ENCODE data around the gene RHOBTB3.

The RHOBTB3 gene

GRCh38 chr5:95733107-95733665 lies 2.0 kb downstream of the RHOBTB3 start:
- DNase-seq, result no peak

DNA sequence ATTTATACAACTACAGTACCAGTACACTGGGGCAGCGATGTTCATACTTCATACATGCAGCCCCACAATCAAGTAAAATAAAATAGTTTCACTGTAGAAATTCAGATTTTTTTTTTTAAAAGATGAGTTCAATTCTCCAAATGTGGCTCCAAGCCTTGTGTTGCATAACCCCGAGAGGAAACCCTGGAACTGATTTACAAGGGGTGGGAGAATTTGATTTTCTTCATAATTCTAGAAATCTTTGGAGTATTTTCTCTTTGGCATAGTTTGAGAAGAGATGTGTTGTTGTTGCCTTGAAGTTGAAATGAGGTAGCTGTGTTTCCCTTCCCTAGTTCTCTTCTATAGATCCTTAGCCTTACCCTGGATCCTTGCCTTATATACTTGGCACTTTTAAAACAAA lies 3.1 kb downstream of the RHOBTB3 start:
- no peak for DNase-seq

GRCh38 chr5:95734906-95735305 lies 3.8 kb downstream of the RHOBTB3 start:
- DNase-seq, result no peak

GRCh38 chr5:95735406-95735805 lies 4.3 kb downstream of the RHOBTB3 start:
- no peak for DNase-seq

GRCh38 chr5:95738072-95738471 lies 6.9 kb downstream of the RHOBTB3 start:
- DNase-seq, result no peak

DNA sequence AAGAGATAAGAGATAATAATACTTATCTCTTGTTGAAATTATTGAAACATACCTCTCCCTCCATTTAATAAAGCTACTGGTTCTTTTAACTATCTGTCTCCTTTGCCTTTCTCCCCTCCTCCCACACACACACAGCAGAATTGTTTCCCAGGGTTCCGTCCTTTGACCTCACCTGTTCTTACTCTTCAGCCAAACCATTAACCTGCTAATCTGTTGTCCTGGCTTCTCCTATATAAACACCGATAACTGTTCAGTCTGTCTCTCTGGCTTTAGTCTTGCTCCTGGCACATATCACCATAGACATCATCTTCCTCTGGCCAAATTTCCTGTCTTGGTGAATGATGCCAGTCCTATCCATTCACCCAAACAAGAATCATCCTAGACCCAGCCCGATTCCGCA lies 7.7 kb downstream of the RHOBTB3 start:
- no peak for DNase-seq

DNA sequence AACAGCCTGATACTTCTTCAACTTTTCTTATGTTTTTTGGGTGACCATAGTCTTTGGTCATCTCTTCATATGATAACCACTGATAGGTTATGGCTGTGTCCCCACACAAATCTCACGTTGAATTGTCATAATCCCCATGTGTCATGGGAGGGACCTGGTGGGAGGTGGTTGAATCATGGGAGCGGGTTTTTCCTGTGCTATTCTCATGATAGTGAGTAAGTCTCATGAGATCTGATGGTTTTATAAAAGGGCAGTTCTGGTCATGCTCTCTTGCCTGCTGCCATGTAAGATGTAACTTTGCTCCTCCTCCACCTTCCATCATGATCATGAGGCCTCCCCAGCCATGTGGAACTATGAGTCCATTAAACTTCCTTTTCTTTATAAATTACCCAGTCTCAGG lies 8.7 kb downstream of the RHOBTB3 start:
- no peak for DNase-seq

- no peak for DNase-seq
These were observed 10.3 kb downstream of the RHOBTB3 start for GRCh38 chr5:95741458-95741857.

- no peak for DNase-seq
These were observed 12.1 kb downstream of the RHOBTB3 start for GRCh38 chr5:95743232-95743631.

GRCh38 chr5:95743877-95744276 lies 12.7 kb downstream of the RHOBTB3 start:
- DNase-seq, result no peak

GRCh38 chr5:95746194-95746593 lies 15.1 kb downstream of the RHOBTB3 start:
- no peak for DNase-seq

DNA sequence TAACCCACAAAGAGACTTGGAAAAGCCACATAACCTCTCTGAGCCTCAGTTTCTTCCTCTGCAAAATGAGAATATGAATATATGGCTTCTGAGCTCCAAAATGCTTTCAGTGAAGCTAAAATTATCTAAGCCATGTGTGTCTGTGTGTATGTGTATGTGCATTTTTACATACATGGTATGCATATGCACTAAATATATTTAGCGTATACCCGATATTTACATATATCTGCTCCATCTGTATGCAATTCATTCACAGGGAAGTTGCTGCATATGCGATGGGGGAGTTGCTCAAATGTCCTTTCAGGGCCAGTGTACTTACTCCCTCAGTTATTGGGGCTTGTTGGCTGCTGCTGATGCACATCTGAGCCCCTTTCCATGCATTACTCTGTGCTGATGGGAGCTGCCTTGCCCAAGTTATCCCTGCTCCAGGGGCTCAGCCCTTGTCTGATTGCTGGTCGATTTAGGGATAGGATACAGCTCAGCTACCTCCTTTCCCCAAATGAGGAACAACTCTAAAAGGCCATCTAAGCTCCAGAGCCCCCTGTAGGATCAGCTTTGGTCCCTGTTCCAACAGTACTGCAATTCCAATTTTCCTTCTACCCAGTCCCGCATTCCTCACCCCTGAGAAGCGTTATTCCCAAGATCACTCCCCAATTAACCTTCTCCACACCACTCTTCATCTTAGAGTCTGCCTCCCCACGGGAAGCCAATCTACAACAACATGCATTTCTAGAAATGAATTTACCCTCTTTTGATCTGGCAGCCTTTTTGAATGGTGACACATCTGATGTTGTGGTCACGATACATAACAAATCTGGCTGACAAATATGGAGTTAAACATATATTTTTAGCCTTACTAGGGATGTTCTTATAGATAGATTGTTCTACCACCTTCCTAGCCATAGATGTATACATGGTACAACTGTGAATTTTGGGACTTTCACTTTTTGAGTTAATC lies 15.9 kb downstream of the RHOBTB3 start:
- DNase-seq, result no peak

DNA sequence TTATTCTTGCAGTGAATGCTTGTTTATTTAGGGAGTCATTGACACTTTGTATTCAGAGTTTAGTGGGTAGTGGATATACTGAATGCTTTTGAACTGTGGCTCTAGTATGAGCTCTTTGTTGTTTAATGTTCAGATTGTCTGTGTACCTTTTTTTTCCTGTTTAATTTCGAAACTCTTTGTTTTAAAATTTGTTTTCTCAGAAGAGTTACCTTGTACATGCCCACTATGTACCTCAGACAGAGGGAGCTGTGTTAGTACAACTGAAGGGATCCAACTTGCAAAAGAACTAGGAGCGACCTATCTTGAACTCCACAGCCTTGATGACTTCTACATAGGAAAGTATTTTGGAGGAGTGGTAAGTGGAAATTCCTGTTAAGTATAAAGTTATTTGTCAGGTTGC lies 17.0 kb downstream of the RHOBTB3 start:
- DNase-seq, result no peak

GRCh38 chr5:95754545-95754944 lies 23.4 kb downstream of the RHOBTB3 start:
- DNase-seq, result no peak

DNA sequence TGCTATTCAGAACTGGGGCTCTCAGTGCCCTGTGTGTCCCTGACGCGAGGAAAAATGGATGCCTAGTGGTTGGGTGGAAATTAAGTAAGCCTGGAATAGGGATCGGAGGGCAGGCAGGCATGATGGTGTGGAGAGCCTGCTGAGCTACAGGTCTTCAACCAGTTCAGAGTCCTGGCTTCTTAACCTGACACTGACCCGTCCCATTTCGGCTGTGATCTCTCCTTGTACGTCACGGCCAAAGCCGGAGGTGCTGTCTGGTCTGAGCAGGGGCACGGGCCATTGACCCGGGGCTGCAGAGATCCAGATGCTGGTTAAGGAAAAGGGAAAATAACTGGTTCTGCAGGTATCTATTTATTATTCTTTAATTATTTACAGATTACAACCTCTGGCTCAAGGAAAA lies 27.9 kb downstream of the RHOBTB3 start:
- DNase-seq, result no peak

GRCh38 chr5:95759634-95760033 lies 28.5 kb downstream of the RHOBTB3 start:
- DNase-seq, result no peak

DNA sequence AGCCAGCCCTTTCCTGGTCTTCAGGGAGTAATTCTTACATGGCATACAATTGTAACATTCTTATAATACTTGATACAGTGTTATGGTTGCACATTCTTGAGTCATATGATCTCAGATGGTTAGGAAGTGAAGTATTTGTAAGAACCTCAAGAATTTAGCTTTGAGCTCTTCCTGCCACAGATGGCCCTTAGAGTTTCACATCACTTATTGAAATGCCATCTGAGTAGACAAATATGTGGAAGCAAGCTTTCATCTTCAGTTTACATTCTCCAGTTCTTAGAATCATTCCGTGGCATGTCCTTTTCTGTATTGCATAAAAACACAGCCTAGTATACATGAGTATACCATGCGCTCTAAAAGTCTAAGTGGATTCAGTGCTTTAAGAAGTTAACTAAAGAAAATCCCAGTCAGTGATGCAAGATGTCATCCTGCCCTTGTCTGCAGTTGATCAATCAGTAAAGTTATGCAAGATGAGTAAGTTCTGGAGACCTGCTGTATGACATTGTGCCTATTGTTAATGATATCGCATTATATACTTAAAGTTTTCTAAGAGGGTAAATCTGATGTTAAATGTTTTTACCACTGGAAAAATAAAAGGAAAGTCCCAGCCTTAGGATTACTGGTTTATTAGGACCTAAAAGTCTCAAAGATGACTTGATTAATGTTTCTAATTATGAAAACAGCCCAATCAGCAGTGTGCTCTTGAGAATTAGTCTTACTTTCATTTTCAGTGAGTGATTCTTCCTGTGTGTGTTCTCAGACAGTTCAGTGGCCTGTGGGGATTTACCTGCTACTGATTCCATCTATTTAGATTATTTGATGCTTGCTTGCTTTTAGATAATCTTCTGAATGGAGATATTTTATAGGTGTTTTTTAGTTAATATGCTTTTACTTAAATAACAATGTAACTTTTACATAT lies 29.4 kb downstream of the RHOBTB3 start:
- no peak for DNase-seq

GRCh38 chr5:95761771-95762651 lies 30.9 kb downstream of the RHOBTB3 start:
- no peak for DNase-seq

DNA sequence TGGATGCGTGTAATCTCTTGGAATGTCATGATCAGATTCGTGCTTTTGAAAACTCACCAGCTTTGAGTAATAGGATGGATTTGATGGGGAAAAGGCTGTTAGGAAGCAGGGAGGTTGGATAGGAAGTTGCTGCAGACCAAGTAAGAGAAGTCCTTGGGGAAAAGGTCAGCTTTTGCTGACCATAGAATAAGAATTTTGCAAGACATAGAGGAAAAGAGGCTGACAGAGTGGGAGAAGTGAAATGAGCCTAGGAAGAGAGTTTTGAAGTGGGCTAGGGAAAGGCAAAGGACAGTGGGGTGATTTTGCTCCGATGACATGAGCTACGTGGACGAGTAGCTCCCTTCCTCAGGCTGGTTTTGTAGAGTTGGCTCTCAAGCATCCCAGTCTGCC lies 31.5 kb downstream of the RHOBTB3 start:
- no peak for DNase-seq

DNA sequence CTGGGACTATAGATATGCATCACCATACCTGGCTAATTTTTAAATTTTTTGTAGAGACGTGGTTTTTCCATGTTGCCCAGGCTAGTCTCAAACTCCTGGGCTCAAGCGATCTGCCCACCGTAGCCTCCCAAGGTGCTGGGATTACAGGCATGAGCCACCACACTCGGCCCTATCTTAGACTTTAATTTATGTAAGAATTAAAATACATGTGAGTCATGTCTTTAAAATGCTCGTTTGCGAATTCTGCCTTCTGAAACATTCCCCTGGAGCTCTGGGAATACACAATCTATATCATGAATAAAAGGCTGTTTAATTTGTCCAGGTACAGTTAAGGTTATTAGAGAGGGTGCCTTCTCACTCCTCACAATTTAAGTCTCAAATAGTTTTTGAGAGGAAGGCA lies 32.8 kb downstream of the RHOBTB3 start:
- DNase-seq, result no peak

DNA sequence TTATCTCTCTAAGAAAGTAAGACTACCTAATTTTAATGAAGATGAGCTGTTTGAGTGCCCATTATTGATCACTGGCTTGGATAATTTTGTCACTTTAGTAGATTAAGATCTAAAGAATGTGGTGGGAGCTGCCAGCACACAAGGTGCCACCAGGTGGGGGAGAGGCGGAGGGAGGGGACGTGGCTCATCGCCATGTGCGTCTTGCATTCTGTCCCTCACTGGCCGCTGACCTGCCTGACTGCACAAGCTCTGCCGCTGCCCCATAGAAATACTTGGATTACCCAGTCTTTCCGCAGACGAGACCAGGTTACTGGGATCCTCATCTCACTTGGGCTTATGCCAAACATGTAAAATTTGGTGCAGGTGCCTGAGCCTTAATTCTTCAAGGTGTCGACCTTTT lies 37.6 kb downstream of the RHOBTB3 start:
- no peak for DNase-seq
